SK-N-SH (cell line): ENCODE measurements around the gene ROR2.

Experiments used
- CTCF ChIP-seq: fragments of 200-600 bp; sonication (generic); IDR thresholded peaks from 2 replicates; pipeline ENCODE4 v1.6.1; 2017; ENCODE audit warnings: antibody characterized with exemption, mild to moderate bottlenecking, moderate library complexity
- EP300 ChIP-seq, 2 experiments: IDR thresholded peaks; 2 replicates each; pipeline versions ENCODE4 v1.4.0 to v1.6.1; 2012; ENCODE audit warnings: borderline replicate concordance in 1 of 2, low read depth in 1 of 2, low read length in 1 of 2
- EZH2phosphoT487 ChIP-seq: fragments of 200-600 bp; sonication (generic); IDR thresholded peaks from 2 replicates; pipeline ENCODE4 v1.6.1; 2017; ENCODE audit warnings: low read depth, mixed run types, mild to moderate bottlenecking, antibody characterized with exemption, moderate library complexity, borderline replicate concordance
- FOXJ3 ChIP-seq: sonication (generic); formaldehyde crosslinking; IDR thresholded peaks from 2 replicates; pipeline ENCODE4 v1.5.1; 2020; ENCODE audit warnings: mild to moderate bottlenecking, missing genetic modification reagents
- FOXM1 ChIP-seq: IDR thresholded peaks from 2 replicates; pipeline ENCODE4 v1.4.0; 2012; ENCODE audit warnings: low read depth, mild to moderate bottlenecking
- IRF3 ChIP-seq: fragments of 150-350 bp; IDR thresholded peaks from 2 replicates; pipeline ENCODE4 v1.6.1; 2016; ENCODE audit warnings: mild to moderate bottlenecking, low read depth, low read length
- JUND ChIP-seq: IDR thresholded peaks from 2 replicates; pipeline ENCODE4 v1.4.0; 2012
- MEF2A ChIP-seq: IDR thresholded peaks from 2 replicates; pipeline ENCODE4 v1.4.0; 2012; ENCODE audit warnings: low read depth, borderline replicate concordance
- PBX3 ChIP-seq: IDR thresholded peaks from 2 replicates; pipeline ENCODE4; 2012
- POLR2AphosphoS5 ChIP-seq: IDR thresholded peaks from 2 replicates; pipeline ENCODE4 v1.6.1; 2012; ENCODE audit warnings: low read depth, low read length
- REST ChIP-seq: IDR thresholded peaks from 2 replicates; pipeline ENCODE4 v1.6.1; 2012; ENCODE audit warnings: mild to moderate bottlenecking, low read depth, low read length, moderate library complexity
- SIN3A ChIP-seq: IDR thresholded peaks from 2 replicates; pipeline ENCODE4 v1.6.1; 2012; ENCODE audit warnings: low read depth, mild to moderate bottlenecking, low read length, moderate library complexity, borderline replicate concordance
- TAF1 ChIP-seq: IDR thresholded peaks from 2 replicates; pipeline ENCODE4 v1.6.1; 2012; ENCODE audit warnings: low read depth, mild to moderate bottlenecking, low read length, moderate library complexity, borderline replicate concordance

- TF ChIP-seq PBX3 (no peak), POLR2AphosphoS5 (no peak), IRF3 (no peak), CTCF (no peak), EZH2phosphoT487 (no peak), REST (no peak), JUND (no peak), FOXJ3 (no peak), FOXM1 (no peak), EP300 (IDR thresholded peaks at IDR 0.05; ENCODE audit: borderline replicate concordance in 1 of 2, low read depth in 1 of 2, low read length in 1 of 2) (no peak), MEF2A (no peak), SIN3A (no peak), TAF1 (no peak)
These were observed 239.9 kb downstream of the ROR2 start for GRCh38 chr9:91710158-91710557.
